Activated CD8-positive, alpha-beta memory T cell treated with anti-CD3 and anti-CD28 coated beads for 1 hour (primary cell): Measurements from ENCODE around the gene MCEMP1.

ENCODE experiments used
- DNase-seq, 2 donors: peaks; one replicate each; pipeline ENCODE4 v3.0.0-alpha.2; 2020; ENCODE audit warnings: low read depth in 1 of 2; ENCODE audit errors: extremely low read depth in 1 of 2

MCEMP1 gene

DNA sequence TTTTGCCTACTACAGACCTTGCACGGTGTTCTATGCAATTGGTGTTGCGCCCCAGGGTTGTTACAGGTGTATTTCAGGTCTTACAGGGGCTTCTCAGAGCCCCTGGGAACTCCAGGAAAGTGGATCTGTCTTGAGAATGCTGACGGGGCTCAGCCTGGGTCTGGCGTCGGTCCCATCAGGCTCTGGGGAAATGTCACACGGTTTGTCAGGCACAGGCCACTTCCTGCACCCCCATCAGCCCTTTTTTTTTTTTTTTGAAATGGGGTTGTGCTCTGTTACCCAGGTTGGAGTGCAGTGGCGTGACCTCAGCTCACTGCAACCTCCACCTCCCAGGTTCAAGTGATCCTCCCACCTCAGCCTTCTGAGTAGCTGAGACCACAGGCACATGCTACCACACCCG, 41.8 kb downstream of the MCEMP1 start:
- no peak for DNase-seq

DNA sequence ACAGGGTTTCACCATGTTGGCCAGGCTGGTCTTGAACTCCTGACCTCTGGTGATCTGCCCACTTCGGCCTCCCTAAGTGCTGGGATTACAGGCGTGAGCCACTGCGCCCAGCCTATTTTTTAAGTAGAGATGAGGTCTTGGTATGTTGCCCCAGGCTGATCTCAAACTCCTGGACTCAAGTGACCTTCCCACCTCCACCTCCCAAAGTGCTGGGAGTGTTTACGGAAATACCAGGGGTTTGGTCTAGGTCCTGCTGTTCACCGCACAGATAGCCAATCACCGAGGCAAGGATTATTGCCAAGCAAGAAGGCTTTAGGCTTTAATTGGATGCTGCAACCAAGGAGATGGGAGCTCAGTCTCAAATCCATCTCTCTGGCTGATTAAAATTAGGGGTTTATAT, 43.5 kb downstream of the MCEMP1 start:
- no peak for DNase-seq

DNA sequence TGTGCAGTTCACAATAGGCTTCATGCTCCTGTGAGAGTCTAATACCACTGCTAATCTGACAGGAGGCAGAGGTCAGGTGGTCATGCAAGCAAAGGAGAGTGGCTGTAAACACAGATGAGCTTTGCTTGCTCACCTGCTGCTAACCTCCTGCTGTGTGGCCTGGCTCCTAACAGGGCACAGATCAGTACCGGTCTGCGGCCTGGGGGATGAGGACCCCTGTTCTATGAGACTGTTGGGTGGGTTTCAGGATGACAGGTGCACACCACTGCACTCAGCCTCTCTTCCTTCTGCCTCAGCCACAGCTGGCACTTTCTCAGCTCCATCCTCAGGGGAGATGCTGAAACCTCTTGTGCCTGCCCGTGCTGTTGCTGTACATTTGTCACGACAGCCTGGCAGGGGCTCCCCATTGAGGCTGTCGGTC, 45.4 kb downstream of the MCEMP1 start:
- DNase-seq: no peak

DNA sequence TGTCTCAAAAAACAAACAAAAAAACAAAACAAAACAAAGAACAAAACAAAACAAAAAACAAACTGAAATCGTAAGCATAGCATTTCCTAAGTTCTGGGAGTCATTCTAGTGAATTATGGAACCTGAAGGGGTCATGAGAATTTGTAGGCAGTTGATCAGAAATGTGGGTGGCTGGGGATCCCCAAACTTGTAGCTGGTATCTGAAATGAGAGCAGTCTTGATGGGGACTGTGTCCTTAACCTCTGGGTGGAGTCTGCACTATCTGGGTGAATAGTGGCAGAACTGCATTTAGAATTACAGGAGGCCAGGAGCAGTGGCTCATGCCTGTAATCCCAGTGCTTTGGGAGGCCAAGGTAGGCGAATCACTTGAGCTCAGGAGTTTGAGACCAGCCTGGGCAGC, 48.9 kb downstream of the MCEMP1 start:
- no peak for DNase-seq

DNA sequence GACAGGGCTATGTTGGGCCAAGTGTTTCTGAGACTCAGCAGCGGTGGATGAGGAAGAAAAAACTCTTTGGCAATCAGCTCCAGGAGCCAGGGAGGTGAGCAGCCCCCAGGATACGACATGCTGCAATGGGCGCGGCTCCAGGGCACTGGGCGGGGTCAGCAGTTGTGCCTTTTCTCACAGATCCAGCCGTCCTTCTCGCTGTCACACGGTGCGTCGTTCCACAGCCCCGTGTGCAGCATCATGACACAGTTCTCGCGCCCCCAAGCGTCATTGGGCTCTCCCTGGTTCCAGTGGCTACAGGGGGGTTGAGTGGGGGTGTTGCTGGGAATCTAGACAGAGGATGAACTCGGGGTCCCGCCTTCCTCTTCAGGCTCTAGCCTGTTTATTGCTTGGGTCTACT, 52.3 kb downstream of the MCEMP1 start:
- no peak for DNase-seq
